ENCODE results near the gene SNRPN.
"Not testable (repeated sequence)": the region's sequence is repeated elsewhere in the genome, so short reads cannot be mapped to it uniquely, and the experiment has no call there.

The SNRPN gene

DNA sequence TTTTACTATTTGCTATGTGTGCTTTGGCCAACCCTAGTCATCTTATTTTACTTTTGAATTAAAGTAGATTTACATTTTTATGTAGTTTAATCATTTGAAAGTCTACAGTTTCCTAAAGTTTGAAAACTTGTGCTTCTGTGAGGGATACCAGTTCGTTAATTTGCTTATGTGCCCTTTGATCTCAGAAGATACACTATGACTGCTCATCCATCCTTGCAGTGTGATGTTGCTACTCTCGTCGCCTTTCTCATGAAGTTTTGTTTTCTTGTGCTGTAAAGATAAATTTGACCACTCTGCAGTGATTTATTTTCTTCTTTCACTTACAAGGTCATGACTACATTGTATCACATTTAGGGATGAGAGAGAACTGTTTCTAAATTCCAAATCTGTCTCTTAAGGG lies 16.3 kb downstream of the SNRPN start:
- DNase-seq (ENCODE audit: low spot score), result no peak

DNA sequence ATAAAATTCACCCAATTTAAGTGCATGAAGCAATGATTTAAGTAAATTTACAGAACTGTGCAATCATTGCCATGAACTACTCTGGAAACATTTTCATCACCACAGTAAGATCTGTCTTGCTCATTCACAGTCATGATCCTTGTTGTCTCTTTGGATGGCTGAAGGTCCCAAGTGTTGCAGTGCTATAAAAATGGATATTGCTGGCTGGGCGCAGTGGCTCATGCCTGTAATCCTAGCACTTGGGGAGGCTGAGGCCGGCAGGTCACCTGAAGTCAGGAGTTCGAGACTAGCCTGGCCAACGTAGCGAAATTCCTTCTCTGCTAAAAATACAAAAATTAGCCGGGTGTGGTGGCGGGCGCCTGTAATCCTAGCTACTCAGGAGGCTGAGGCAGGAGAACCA lies 17.0 kb downstream of the SNRPN start:
- DNase-seq (ENCODE audit: low spot score), result no peak

DNA sequence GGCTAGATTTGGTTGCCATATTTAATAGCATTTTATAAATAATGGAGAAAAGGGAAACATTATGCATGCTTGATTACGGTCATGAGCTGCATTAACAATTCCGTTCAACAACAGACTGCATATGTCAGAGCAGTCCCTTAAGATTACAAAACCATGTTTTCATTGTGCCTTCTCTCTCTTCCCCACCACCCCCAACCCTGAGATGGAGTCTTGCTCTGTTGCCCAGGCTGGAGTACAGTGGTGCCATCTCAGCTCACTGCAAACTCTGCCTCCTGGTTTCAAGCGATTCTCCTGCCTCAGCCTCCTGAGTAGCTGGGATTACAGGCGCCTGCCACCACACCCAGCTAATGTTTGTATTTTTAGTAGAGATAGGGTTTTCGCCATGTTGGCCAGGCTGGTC lies 17.9 kb downstream of the SNRPN start:
- DNase-seq (ENCODE audit: low spot score), result not testable (repeated sequence)

DNA sequence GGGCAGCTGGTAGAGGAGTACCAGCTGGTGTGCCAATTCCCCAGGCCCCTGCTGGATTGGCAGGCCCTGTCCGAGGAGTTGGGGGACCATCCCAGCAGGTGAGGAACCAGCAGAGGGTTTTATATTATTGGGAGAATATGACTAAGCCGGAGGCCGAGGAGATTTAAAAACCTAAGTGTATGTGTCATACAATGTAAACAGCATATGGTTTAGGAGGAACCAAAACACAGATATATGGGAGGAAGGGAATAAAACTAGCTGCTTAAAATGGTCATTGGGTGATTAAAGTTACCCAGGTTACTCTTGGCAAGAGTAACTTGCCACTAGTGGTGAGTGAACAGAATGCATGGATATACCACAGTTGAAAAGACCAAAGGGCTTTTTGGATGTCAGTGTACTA lies 22.1 kb downstream of the SNRPN start:
- no peak for DNase-seq (ENCODE audit: low spot score)

DNA sequence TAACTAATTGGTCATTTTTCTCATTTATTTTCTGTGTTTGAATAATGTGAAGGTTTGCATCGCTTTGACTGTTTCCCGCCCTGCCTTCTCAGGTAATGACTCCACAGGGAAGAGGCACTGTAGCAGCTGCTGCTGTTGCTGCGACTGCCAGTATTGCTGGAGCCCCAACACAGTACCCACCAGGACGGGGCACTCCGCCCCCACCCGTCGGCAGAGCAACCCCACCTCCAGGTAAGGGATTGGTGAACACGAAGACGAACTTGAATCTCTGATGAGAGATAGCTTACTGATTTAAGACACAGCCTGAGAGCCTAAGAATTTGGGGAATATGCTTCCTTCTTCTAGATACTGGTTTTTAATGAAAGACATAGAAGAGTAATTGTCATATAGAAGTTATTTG lies 22.9 kb downstream of the SNRPN start:
- no peak for DNase-seq (ENCODE audit: low spot score)

DNA sequence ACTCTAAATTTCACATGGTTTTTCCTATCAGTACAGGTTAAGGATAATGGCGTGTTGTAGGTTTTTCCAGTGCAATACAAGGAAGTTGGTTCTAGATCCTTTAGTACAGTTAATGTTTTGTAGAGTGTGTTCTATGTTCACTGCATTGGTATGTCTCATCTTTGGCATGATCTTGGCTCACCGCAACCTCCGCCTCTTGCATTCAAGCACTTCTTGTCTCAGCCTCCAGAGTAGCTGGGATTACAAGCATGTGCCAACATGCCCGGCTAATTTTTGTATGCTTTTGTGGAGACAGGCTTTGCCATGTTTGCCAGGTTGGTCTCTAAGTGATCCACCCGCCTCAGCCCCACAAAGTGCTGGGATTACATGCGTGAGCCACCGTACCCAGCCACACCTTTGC lies 30.4 kb downstream of the SNRPN start:
- no peak for DNase-seq (ENCODE audit: low spot score)

DNA sequence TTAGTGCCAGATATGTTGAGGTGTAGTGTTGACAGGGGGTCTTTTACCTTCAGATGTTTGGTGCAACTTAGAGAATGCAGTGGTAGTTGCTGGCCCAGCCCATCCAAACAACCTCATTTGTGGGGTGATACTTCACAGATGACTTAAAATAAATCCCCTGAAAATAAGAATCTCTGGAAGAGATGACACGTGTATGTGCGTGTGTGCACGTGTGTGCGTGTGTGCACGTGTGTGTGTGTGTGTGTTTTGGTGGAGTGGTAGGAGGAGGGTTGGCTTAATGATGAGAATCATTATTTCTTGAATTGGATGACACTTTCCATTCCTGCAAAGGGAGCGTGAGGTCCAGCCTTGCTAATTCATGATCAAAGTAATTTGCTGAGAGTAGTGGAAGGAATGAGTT lies 31.9 kb downstream of the SNRPN start:
- no peak for DNase-seq (ENCODE audit: low spot score)

DNA sequence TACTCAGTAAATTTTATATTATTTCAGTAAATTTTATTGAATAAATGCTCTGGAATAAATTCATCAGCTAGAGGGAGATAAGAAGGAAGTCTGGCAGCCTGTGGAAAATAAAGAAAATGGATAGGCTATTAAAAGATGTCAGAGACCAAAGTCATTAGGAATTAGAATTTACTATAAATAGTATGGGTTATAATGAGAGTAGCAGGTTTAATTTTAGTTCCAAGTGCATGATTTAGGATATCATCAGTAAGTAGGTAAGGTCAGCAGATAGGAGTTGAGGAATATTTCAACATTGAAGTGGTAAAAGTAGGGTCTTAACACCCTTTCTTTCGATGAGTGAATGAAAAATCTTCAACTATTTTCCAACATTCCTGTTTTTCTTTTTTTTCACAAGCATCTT lies 64.6 kb downstream of the SNRPN start:
- DNase-seq (ENCODE audit: low spot score), result no peak

DNA sequence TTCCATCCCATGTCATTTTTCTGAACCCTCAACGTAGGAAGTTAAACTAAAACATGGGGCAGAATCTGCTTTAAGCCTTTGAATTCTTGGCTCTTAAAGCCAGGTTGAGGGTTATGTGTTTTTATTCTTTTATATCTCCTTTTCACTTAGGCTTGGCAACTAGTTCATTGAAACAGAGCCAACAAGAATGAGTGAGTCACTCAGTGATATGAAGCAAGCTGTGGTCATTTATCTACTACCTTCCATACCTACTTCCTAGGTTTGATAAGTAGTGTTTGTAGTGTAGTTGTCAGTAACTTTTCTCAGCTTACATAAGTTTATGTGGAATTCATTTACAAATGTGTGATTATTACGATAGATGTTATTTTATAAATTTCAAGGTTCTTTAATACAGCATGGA lies 67.4 kb downstream of the SNRPN start:
- DNase-seq (ENCODE audit: low spot score), result no peak

All from ecto neural progenitor cell (in vitro differentiated cells).